ENCODE results near the gene FMNL1. TPM values are rescaled to one million over a fixed set of nuclear protein-coding genes. Genes with fewer than 3 reads are reported as not detected.

The FMNL1 gene
- total RNA-seq, 4 donors from 2014 or later, result 8.3 to 13.6 (median 8.8) TPM

- peak in 1 of 2 donors; percentile 46 for DNase-seq (ENCODE audit: low spot score in 2 of 2)
- 61 to 71% methylated on average over 21 of the region's 21 CpGs for WGBS, 2 donors
- TF ChIP-seq CTCF (IDR thresholded peaks at IDR 0.05) (no peak), POLR2A (IDR thresholded peaks at IDR 0.05) (no peak)
- intact Hi-C loops (cut with DNase I; ENCODE audit: low total_unique reads), result no loop called here
- H3K4me3 ChIP-seq (ENCODE audit: low read depth, poor library complexity, severe bottlenecking), result no peak overlapping the region
Measured at GRCh38 chr17:45284176-45285140, 62.8 kb downstream of the FMNL1 start.

- intact Hi-C loops (cut with DNase I; ENCODE audit: low total_unique reads), result no loop called here
- WGBS, 2 donors, result 88 to 89% methylated on average over 5 of the region's 5 CpGs
Measured at GRCh38 chr17:45286286-45286685, 64.6 kb downstream of the FMNL1 start.

GRCh38 chr17:45287526-45288500 lies 66.1 kb downstream of the FMNL1 start:
- no peak overlapping the region for H3K4me3 ChIP-seq (ENCODE audit: low read depth, poor library complexity, severe bottlenecking)
- 64 to 80% methylated on average over 8 to 10 of the region's 10 CpGs for WGBS, 2 donors
- intact Hi-C loops (cut with DNase I; ENCODE audit: low total_unique reads), result no loop called here
- no peak for DNase-seq (ENCODE audit: low spot score in 2 of 2)
- TF ChIP-seq CTCF (IDR thresholded peaks at IDR 0.05) (no peak), POLR2A (IDR thresholded peaks at IDR 0.05) (no peak)

More at GRCh38 chr17:45286286-45286685, 64.6 kb downstream of the FMNL1 start:
- no peak overlapping the region for H3K4me3 ChIP-seq (ENCODE audit: low read depth, poor library complexity, severe bottlenecking)
- no peak for DNase-seq (ENCODE audit: low spot score in 2 of 2)
- TF ChIP-seq POLR2A (IDR thresholded peaks at IDR 0.05) (no peak), CTCF (IDR thresholded peaks at IDR 0.05) (no peak)

GRCh38 chr17:45288825-45289224 lies 67.1 kb downstream of the FMNL1 start:
- intact Hi-C loops (cut with DNase I; ENCODE audit: low total_unique reads), result no loop called here
- DNase-seq (ENCODE audit: low spot score in 2 of 2), result no peak
- TF ChIP-seq POLR2A (IDR thresholded peaks at IDR 0.05) (no peak), CTCF (IDR thresholded peaks at IDR 0.05) (no peak)
- H3K4me3 ChIP-seq (ENCODE audit: low read depth, poor library complexity, severe bottlenecking), result no peak overlapping the region
- WGBS, 2 donors, result 71 to 76% methylated on average over 10 of the region's 10 CpGs

- intact Hi-C loops (cut with DNase I; ENCODE audit: low total_unique reads), result no loop called here
- no peak for DNase-seq (ENCODE audit: low spot score in 2 of 2)
- no peak overlapping the region for H3K4me3 ChIP-seq (ENCODE audit: low read depth, poor library complexity, severe bottlenecking)
- TF ChIP-seq POLR2A (IDR thresholded peaks at IDR 0.05) (no peak), CTCF (IDR thresholded peaks at IDR 0.05) (no peak)
- 78 to 79% methylated on average over 15 of the region's 15 CpGs for WGBS, 2 donors
Measured at GRCh38 chr17:45289301-45290268, 67.9 kb downstream of the FMNL1 start.
